ENCODE measurements around the gene MYCN. TPM values are rescaled to one million over a fixed set of nuclear protein-coding genes. Genes with fewer than 3 reads are reported as not detected.

The MYCN gene
- polyA plus RNA-seq, 12 donors = 6.0 to 11.9 (median 7.5) TPM; not detected in 1

GRCh38 chr2:15993232-15993610 is 52.9 kb downstream of the MYCN start:
- DNase-seq = no peak

- no peak for DNase-seq
These were observed 53.3 kb downstream of the MYCN start for GRCh38 chr2:15993666-15994065.

- DNase-seq = no peak
These were observed 55.3 kb downstream of the MYCN start for GRCh38 chr2:15995603-15996002.
